Fibroblast of lung (primary cell): Measurements from ENCODE around the gene P2RY11.

Experiments used
- EZH2 ChIP-seq: IDR thresholded peaks from 2 replicates; pipeline ENCODE4 v1.5.1; 2012; ENCODE audit warnings: low read length, control low read depth, mild to moderate bottlenecking; ENCODE audit errors: missing control alignments
- TF ChIP-seq, protein P1 (sequence below), 2 donors: IDR thresholded peaks in 1 of 2; conservative IDR thresholded peaks in 1 of 2; 1 replicate in 1 of 2; 2 replicates in 1 of 2; pipeline ENCODE4 v1.5.1; 2011 to 2012; ENCODE audit warnings: low read length in 2 of 2, control low read depth in 1 of 2, inconsistent platforms in 1 of 2, low read depth in 1 of 2, mild to moderate bottlenecking in 1 of 2

GRCh38 chr19:10106100-10106936 lies 5.2 kb upstream of the P2RY11 start, which contains the start of gene PPAN:
- TF ChIP-seq, protein P1, sequence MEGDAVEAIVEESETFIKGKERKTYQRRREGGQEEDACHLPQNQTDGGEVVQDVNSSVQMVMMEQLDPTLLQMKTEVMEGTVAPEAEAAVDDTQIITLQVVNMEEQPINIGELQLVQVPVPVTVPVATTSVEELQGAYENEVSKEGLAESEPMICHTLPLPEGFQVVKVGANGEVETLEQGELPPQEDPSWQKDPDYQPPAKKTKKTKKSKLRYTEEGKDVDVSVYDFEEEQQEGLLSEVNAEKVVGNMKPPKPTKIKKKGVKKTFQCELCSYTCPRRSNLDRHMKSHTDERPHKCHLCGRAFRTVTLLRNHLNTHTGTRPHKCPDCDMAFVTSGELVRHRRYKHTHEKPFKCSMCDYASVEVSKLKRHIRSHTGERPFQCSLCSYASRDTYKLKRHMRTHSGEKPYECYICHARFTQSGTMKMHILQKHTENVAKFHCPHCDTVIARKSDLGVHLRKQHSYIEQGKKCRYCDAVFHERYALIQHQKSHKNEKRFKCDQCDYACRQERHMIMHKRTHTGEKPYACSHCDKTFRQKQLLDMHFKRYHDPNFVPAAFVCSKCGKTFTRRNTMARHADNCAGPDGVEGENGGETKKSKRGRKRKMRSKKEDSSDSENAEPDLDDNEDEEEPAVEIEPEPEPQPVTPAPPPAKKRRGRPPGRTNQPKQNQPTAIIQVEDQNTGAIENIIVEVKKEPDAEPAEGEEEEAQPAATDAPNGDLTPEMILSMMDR (conservative IDR thresholded peaks at IDR 0.05 in 1 of 2, IDR thresholded peaks at IDR 0.05 in 1 of 2; ENCODE audit: low read depth in 1 of 2, low read length in 2 of 2), result no peak
- no peak for TF ChIP-seq EZH2
